H1 (cell line): ENCODE results near the gene TNFRSF14. TPM values are rescaled to one million over a fixed set of nuclear protein-coding genes. Genes with fewer than 3 reads are reported as not detected.

Source experiments
- CTCF ChIA-PET: fragments of 300-600 bp; sonication (Branson Sonifier 250); formaldehyde crosslinking; loops from one replicate; lab custom pipeline; 2021; ENCODE audit not compliant: partially characterized antibody; lab: Charles Lee
- POLR2A ChIA-PET: fragments of 300-600 bp; sonication (Branson Sonifier 250); formaldehyde crosslinking; loops from one replicate; lab custom pipeline; 2021; ENCODE audit warnings: inconsistent platforms; ENCODE audit not compliant: partially characterized antibody; lab: Charles Lee
- DNase-seq, 2 experiments: peaks; one replicate each; pipeline versions ENCODE4 v3.0.0 to v3.0.0-alpha.2; 2010 to 2022; ENCODE audit warnings: low spot score in 2 of 2, low read depth in 1 of 2, mixed read lengths in 1 of 2
- FAIRE-seq: peaks from 2 replicates; lab custom pipeline; 2011; peaks lifted over from hg19 to GRCh38; lab: Jason Lieb, UNC
- H2AFZ ChIP-seq: 2 replicates; pipeline ENCODE4 v1.8.1; 2012; ENCODE audit warnings: low read length, inconsistent platforms
- H2AK5ac ChIP-seq: 2 replicates; pipeline ENCODE4 v1.6.1; 2013; ENCODE audit warnings: low read depth, low read length
- H2BK120ac ChIP-seq: replicated peaks from 2 replicates; pipeline ENCODE3; 2013; ENCODE audit warnings: low read depth, low read length, inconsistent platforms
- H2BK12ac ChIP-seq: 2 replicates; pipeline ENCODE4 v1.6.1; 2013; ENCODE audit warnings: low read depth, low read length
- H2BK15ac ChIP-seq: 2 replicates; pipeline ENCODE4 v1.6.1; 2013; ENCODE audit warnings: low read length
- H2BK20ac ChIP-seq: 2 replicates; pipeline ENCODE4 v1.6.1; 2013; ENCODE audit warnings: low read length
- H2BK5ac ChIP-seq: 2 replicates; pipeline ENCODE4 v1.6.1; 2013; ENCODE audit warnings: low read depth, low read length
- H3K14ac ChIP-seq: 2 replicates; pipeline ENCODE4 v1.6.1; 2013; ENCODE audit warnings: inconsistent platforms; ENCODE audit not compliant: insufficient read length
- H3K18ac ChIP-seq: 2 replicates; pipeline ENCODE4 v1.6.1; 2013; ENCODE audit warnings: low read length; ENCODE audit errors: extremely low read depth
- H3K23ac ChIP-seq: 2 replicates; pipeline ENCODE4 v1.6.1; 2013; ENCODE audit warnings: inconsistent platforms; ENCODE audit not compliant: insufficient read length
- H3K23me2 ChIP-seq: 2 replicates; pipeline ENCODE4 v1.6.1; 2013; ENCODE audit warnings: low read depth, low read length
- H3K27ac ChIP-seq: 2 replicates; pipeline ENCODE4 v1.6.1; 2011; ENCODE audit warnings: low read depth, low read length, inconsistent platforms
- H3K27me3 ChIP-seq, 4 experiments: replicated peaks in 1 of 4; 1 replicate in 1 of 4; 2 replicates in 3 of 4; pipeline versions ENCODE4 v1.6.1 to v1.8.1; 2011 to 2013; ENCODE audit warnings: low read length in 3 of 4, mild to moderate bottlenecking in 3 of 4, inconsistent platforms in 2 of 4, mixed read lengths in 2 of 4, moderate library complexity in 1 of 4; ENCODE audit not compliant: control insufficient read depth in 3 of 4, insufficient read depth in 3 of 4; ENCODE audit errors: extremely low read depth in 1 of 4
- H3K36me3 ChIP-seq, 4 experiments: 2 replicates each; pipeline versions ENCODE4 v1.6.1 to v1.8.1; 2011 to 2013; ENCODE audit warnings: mild to moderate bottlenecking in 4 of 4, low read length in 3 of 4, moderate library complexity in 2 of 4, control low read depth in 1 of 4, inconsistent platforms in 1 of 4; ENCODE audit not compliant: insufficient read depth in 4 of 4, control insufficient read depth in 2 of 4
- H3K4ac ChIP-seq: replicated peaks from 2 replicates; pipeline ENCODE3; 2013; ENCODE audit warnings: low read length, low read depth, mixed read lengths, inconsistent platforms; ENCODE audit not compliant: insufficient read length
- H3K4me1 ChIP-seq, 4 experiments: replicated peaks in 1 of 4; 1 replicate in 1 of 4; 2 replicates in 3 of 4; pipeline versions ENCODE4 v1.6.1 to v1.8.1; 2011 to 2013; ENCODE audit warnings: low read length in 3 of 4, inconsistent platforms in 2 of 4, mixed read lengths in 1 of 4; ENCODE audit not compliant: insufficient read depth in 4 of 4, control insufficient read depth in 3 of 4
- H3K4me2 ChIP-seq, 2 experiments: 2 replicates each; pipeline versions ENCODE4 v1.6.1 to v1.8.1; 2011 to 2013; ENCODE audit warnings: low read depth in 2 of 2, low read length in 2 of 2, control low read depth in 1 of 2, inconsistent platforms in 1 of 2, mild to moderate bottlenecking in 1 of 2; ENCODE audit not compliant: insufficient read depth in 1 of 2
- H3K4me3 ChIP-seq, 4 experiments: fragments of 200-600, 300-600 bp in 1 of 4; sonication (generic), shearing (Covaris generic), sonication (Bioruptor Twin) in 1 of 4; 2 replicates each; pipeline versions ENCODE4 v1.5.1 to v1.8.1; 2011 to 2016; ENCODE audit warnings: low read length in 4 of 4, low read depth in 3 of 4, control low read depth in 2 of 4, inconsistent platforms in 2 of 4, mild to moderate bottlenecking in 2 of 4, mixed read lengths in 1 of 4, moderate library complexity in 1 of 4; ENCODE audit not compliant: insufficient read depth in 2 of 4; ENCODE audit errors: extremely low read depth in 1 of 4
- H3K56ac ChIP-seq: replicated peaks from 2 replicates; pipeline ENCODE3; 2013; ENCODE audit warnings: low read depth, mild to moderate bottlenecking, mixed read lengths, low read length, inconsistent platforms; ENCODE audit not compliant: insufficient read length
- H3K79me1 ChIP-seq: 2 replicates; pipeline ENCODE4 v1.6.1; 2013; ENCODE audit warnings: low read depth, low read length, control low read depth
- H3K79me2 ChIP-seq, 2 experiments: 2 replicates each; pipeline versions ENCODE4 v1.6.1 to v1.8.1; 2012 to 2013; ENCODE audit warnings: low read length in 2 of 2, mild to moderate bottlenecking in 2 of 2, inconsistent platforms in 1 of 2; ENCODE audit not compliant: insufficient read depth in 2 of 2, control insufficient read depth in 1 of 2
- H3K9ac ChIP-seq, 4 experiments: replicated peaks in 1 of 4; 1 replicate in 1 of 4; 2 replicates in 3 of 4; pipeline versions ENCODE4 v1.6.1 to v1.8.1; 2011 to 2013; ENCODE audit warnings: low read depth in 3 of 4, low read length in 3 of 4, control low read depth in 2 of 4, mild to moderate bottlenecking in 2 of 4, moderate library complexity in 2 of 4, inconsistent platforms in 1 of 4; ENCODE audit errors: extremely low read depth in 1 of 4
- H3K9me3 ChIP-seq, 2 experiments: 2 replicates each; pipeline versions ENCODE4 v1.6.1 to v1.8.1; 2012 to 2013; ENCODE audit warnings: mild to moderate bottlenecking in 2 of 2, moderate library complexity in 2 of 2, control low read depth in 1 of 2, inconsistent platforms in 1 of 2, low read depth in 1 of 2, low read length in 1 of 2, mixed read lengths in 1 of 2; ENCODE audit not compliant: insufficient read depth in 2 of 2
- H4K20me1 ChIP-seq, 2 experiments: replicated peaks in 1 of 2; 2 replicates each; pipeline versions ENCODE3 to v1.8.1; 2011 to 2013; ENCODE audit warnings: inconsistent platforms in 2 of 2, low read length in 2 of 2, mild to moderate bottlenecking in 1 of 2; ENCODE audit not compliant: insufficient read depth in 2 of 2, control insufficient read depth in 1 of 2
- H4K5ac ChIP-seq: 2 replicates; pipeline ENCODE4 v1.6.1; 2013; ENCODE audit warnings: low read length, low read depth, mixed read lengths, inconsistent platforms; ENCODE audit not compliant: insufficient read length
- H4K8ac ChIP-seq: 2 replicates; pipeline ENCODE4 v1.8.0; 2013; ENCODE audit warnings: mild to moderate bottlenecking, moderate library complexity, low read length, inconsistent platforms; ENCODE audit not compliant: insufficient read depth; ENCODE audit errors: extremely low read depth
- H4K91ac ChIP-seq: replicated peaks from 2 replicates; pipeline ENCODE3; 2013; ENCODE audit warnings: low read length, mixed read lengths, inconsistent platforms; ENCODE audit not compliant: insufficient read length
- CBX8 ChIP-seq: fragments of 300-800, 300-1000 bp; sonication (generic); IDR thresholded peaks from 2 replicates; pipeline ENCODE4 v1.7.1; 2016; ENCODE audit warnings: low read depth, low read length, borderline replicate concordance
- GABPA ChIP-seq: IDR thresholded peaks from 2 replicates; pipeline ENCODE4 v1.6.1; 2011; ENCODE audit warnings: mild to moderate bottlenecking, low read length, moderate library complexity, borderline replicate concordance; ENCODE audit not compliant: insufficient read depth
- SIX5 ChIP-seq: IDR thresholded peaks from 2 replicates; pipeline ENCODE4 v1.6.1; 2011; ENCODE audit warnings: mild to moderate bottlenecking, low read depth, low read length
- WGBS, 2 experiments: shearing (Covaris generic) in 1 of 2; methylation state at CpG; one replicate each; pipeline versions ENCODE4 v1.1.6 to v1.1.7; 2013 to 2015; ENCODE audit warnings: low lambda C conversion rate in 2 of 2, mixed read lengths in 2 of 2, inconsistent platforms in 1 of 2, low coverage in 1 of 2, missing lambda C conversion rate in 1 of 2; ENCODE audit not compliant: insufficient replicate concordance in 2 of 2, insufficient coverage in 1 of 2, insufficient read length in 1 of 2; ENCODE audit errors: extremely low coverage in 1 of 2, missing lambda C conversion rate in 1 of 2; 5-methylcytosine and 5-hydroxymethylcytosine counted together
- polyA plus RNA-seq, 7 experiments: library from polyadenylated mRNA; depleted of rRNA in 3 of 7; stranded (reverse) in 5 of 7; unstranded in 2 of 7; fragments of >200 nt in 5 of 7; fragments of 200-250 nt in 2 of 7; gene quantifications; 1 replicate in 5 of 7; 2 replicates in 1 of 7; 4 replicates in 1 of 7; pipeline versions ENCODE4 v1.2.1 to v1.2.3, GENCODE V29; 2011 to 2013; ENCODE audit warnings: missing spikeins in 2 of 7, mixed read lengths in 2 of 7
- total RNA-seq: library from RNA; stranded (reverse); fragmentation: NEBNext Ultra II Directional; extraction: Animal tissue kit (Norgen Biotek cat#: 25700); gene quantifications from 2 replicates; pipeline ENCODE4 v1.2.1, GENCODE V29; 2021

The TNFRSF14 gene
- total and polyA plus RNA-seq, 2 of the 8 experiments (the other 6 are each of a cell fraction or from before 2014, with no cell fraction given), result 0.36 to 0.50 TPM

DNA sequence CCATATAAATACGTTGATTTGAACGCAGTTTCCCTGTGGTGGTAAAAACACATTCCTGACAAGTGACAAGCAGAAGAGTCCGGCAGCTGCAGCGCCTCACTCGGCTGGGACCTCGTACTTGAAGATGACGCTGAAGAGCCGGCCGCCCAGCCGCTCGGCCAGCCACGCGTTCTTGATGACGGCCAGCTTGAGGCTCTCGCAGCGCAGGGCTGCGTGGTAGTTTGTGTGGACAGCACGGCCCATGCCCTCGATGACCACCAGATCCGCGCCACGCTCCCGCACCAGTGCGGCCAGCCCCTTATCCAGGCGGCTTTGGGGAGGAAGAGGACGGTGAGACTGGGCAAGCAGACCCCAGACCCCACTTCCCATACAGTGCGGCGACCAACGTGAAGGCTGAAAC, 47.4 kb upstream of the TNFRSF14 start:
- peaks cover 8 to 38% (median 23%) of the 10 kb centered on the region in 4 experiments; a peak in 6 of 8 replicates for H3K36me3 ChIP-seq
- no peak overlapping the region; the same call in 1 of the 2 replicates for H2BK5ac ChIP-seq
- no peaks in the 10 kb centered on the region for H3K79me2 ChIP-seq
- H3K4me2 ChIP-seq, result no peak overlapping the region
- no peak overlapping the region for H3K14ac ChIP-seq
- no peaks in the 10 kb centered on the region for H3K23me2 ChIP-seq
- H2BK15ac ChIP-seq, result no peak overlapping the region
- H2AK5ac ChIP-seq, result no peak overlapping the region
- no peak overlapping the region for H3K27ac ChIP-seq
- H4K91ac ChIP-seq, result no peak overlapping the region
- no peak overlapping the region for H3K23ac ChIP-seq
- no peak overlapping the region for H4K8ac ChIP-seq
- POLR2A ChIA-PET, result interaction anchor here (1.0 kb wide), 1 partner anchor 13 kb away, joined by 4 read pairs; no protein-coding TSS in a partner anchor
- H3K9ac ChIP-seq, result no peak overlapping the region
- H4K20me1 ChIP-seq, result peaks cover 6 to 18% of the 10 kb centered on the region in 2 experiments
- no peaks in the 10 kb centered on the region; a peak in 1 of 7 replicates for H3K4me1 ChIP-seq
- H3K4ac ChIP-seq, result no peak overlapping the region
- H4K5ac ChIP-seq, result no peak overlapping the region
- no peak overlapping the region for H2AFZ ChIP-seq
- no peaks in the 10 kb centered on the region for H3K27me3 ChIP-seq
- no peak overlapping the region for H3K18ac ChIP-seq
- 92% methylated on average over 28 of the region's 29 CpGs; no CpG with 5 or more reads in 1 of the 2 experiments for WGBS, 2 experiments
- H3K79me1 ChIP-seq, result no peaks in the 10 kb centered on the region; the same call in 1 of the 2 replicates
- no peak overlapping the region for H3K56ac ChIP-seq
- no peak overlapping the region for H3K4me3 ChIP-seq
- TF ChIP-seq SIX5 (no peak), CBX8 (no peak), GABPA (peak; percentile 9; the same call in 1 of the 2 replicates)
- TF ChIP-seq, all 59 proteins: peak for 1
- CTCF ChIA-PET, result no interaction called here
- no peak overlapping the region for H2BK120ac ChIP-seq
- H3K9me3 ChIP-seq, result no peaks in the 10 kb centered on the region
- H2BK20ac ChIP-seq, result no peak overlapping the region
- DNase-seq (no peak), FAIRE-seq (no peak)
- no peak overlapping the region for H2BK12ac ChIP-seq
